Measurements from ENCODE around the gene SALL1.

SALL1 gene

GRCh38 chr16:51110700-51111157 is 40.3 kb downstream of the SALL1 start:
- H3K4me3 ChIP-seq (replicated peaks; ENCODE audit: low read depth, low read length): no peak overlapping the region
- DNase-seq (ENCODE audit: extremely low read depth, low read depth): no peak
- TF ChIP-seq CTCF (IDR thresholded peaks at IDR 0.05; ENCODE audit: low read depth, low read length, missing control alignments): no peak

- H3K4me3 ChIP-seq (replicated peaks; ENCODE audit: low read depth, low read length): no peak overlapping the region
- no peak for DNase-seq (ENCODE audit: extremely low read depth, low read depth)
- no peak for TF ChIP-seq CTCF (IDR thresholded peaks at IDR 0.05; ENCODE audit: low read depth, low read length, missing control alignments)
Observed at GRCh38 chr16:51109173-51109572, 41.9 kb downstream of the SALL1 start.

GRCh38 chr16:51107742-51108141 is 43.3 kb downstream of the SALL1 start:
- no peak for TF ChIP-seq CTCF (IDR thresholded peaks at IDR 0.05; ENCODE audit: low read depth, low read length, missing control alignments)
- no peak for DNase-seq (ENCODE audit: extremely low read depth, low read depth)
- H3K4me3 ChIP-seq (replicated peaks; ENCODE audit: low read depth, low read length): no peak overlapping the region

GRCh38 chr16:51106535-51106934 is 44.5 kb downstream of the SALL1 start:
- no peak for TF ChIP-seq CTCF (IDR thresholded peaks at IDR 0.05; ENCODE audit: low read depth, low read length, missing control alignments)
- no peak for DNase-seq (ENCODE audit: extremely low read depth, low read depth)
- H3K4me3 ChIP-seq (replicated peaks; ENCODE audit: low read depth, low read length): no peak overlapping the region

DNA sequence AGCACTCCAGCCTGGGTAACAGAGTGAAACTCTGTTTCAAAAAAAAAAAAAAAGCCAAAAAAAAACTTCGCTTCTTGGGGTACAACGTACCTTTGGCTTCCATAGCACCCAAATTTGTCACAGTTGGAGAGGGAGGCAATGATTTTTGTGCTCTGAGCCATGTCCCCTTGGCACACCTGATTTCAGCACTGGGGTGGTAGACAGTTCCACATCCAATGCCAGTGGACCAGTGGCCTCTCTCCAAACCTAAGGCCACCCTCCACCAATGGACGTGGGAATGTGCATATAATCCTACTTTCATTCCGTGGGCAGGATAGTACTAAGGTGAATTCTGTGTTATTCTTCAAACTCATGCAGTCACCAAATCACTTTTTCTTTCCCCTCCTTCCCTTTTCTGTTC is 47.5 kb downstream of the SALL1 start:
- no peak for TF ChIP-seq CTCF (IDR thresholded peaks at IDR 0.05; ENCODE audit: low read depth, low read length, missing control alignments)
- DNase-seq (ENCODE audit: extremely low read depth, low read depth): no peak
- no peak overlapping the region for H3K4me3 ChIP-seq (replicated peaks; ENCODE audit: low read depth, low read length)

DNA sequence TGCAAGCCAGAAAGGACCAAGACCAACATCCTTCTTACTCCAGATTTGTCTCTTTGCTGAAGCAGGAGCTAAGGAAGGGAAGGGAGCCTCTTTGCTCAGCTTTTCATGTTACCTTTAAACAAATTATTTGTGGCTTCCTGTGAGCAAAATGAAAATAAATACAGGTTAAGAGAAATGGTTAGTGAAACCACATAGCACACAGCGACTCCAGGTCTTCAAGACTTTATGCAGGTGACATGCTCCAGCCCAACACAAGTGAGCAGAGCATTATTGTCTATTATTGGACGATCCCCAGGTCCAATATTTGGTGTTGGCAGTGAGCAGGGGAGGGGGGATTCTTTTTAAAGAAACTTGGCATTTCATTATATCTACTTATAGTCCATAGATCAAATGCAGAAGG is 53.3 kb downstream of the SALL1 start:
- no peak overlapping the region for H3K4me3 ChIP-seq (replicated peaks; ENCODE audit: low read depth, low read length)
- no peak for DNase-seq (ENCODE audit: extremely low read depth, low read depth)

More for the DNA sequence above, 53.3 kb downstream of the SALL1 start:
- no peak for TF ChIP-seq CTCF (IDR thresholded peaks at IDR 0.05; ENCODE audit: low read depth, low read length, missing control alignments)

All from HFF-Myc (cell line).